Upper lobe of right lung (tissue), 1 donor: ENCODE measurements around the gene BACH2. TPM values are rescaled to one million over a fixed set of nuclear protein-coding genes. Genes with fewer than 3 reads are reported as not detected.
A peak's percentile ranks its signal among the peaks of the same experiment; 100 is the strongest.

Source experiments
- ATAC-seq: fragments of 200-7000 bp; cut with Tn5 transposase; one replicate; pipeline ENCODE4 v1.9.1; 2020; ENCODE audit warnings: mild to moderate bottlenecking, moderate library complexity
- DNase-seq: peaks from one replicate; pipeline ENCODE4 v3.0.0-alpha.2; 2020
- H3K27ac ChIP-seq: fragments of 200-600 bp; one replicate; pipeline ENCODE4 v1.8.0; 2022
- H3K27me3 ChIP-seq: fragments of 200-600 bp; one replicate; pipeline ENCODE4 v1.8.0; 2022; ENCODE audit warnings: mild to moderate bottlenecking
- H3K36me3 ChIP-seq: fragments of 200-600 bp; one replicate; pipeline ENCODE4 v1.8.0; 2022
- H3K4me1 ChIP-seq: fragments of 200-600 bp; one replicate; pipeline ENCODE4 v1.8.0; 2022
- H3K4me3 ChIP-seq: fragments of 200-600 bp; one replicate; pipeline ENCODE4 v1.8.0; 2022; ENCODE audit warnings: mild to moderate bottlenecking
- H3K9me3 ChIP-seq: fragments of 200-600 bp; one replicate; pipeline ENCODE4 v1.8.0; 2022
- intact Hi-C: fragments of 100-400 bp; cut with DNase I; formaldehyde crosslinking; loops from one replicate; pipeline ENCODE4 v1.11.0; 2022
- total RNA-seq: library from RNA; stranded (reverse); fragmentation: NEBNext Ultra II Directional; extraction: Animal tissue kit (Norgen Biotek cat#: 25700); gene quantifications from one replicate; pipeline ENCODE4 v1.2.1, GENCODE V29; 2021
- TF ChIP-seq, protein P1 (sequence below): fragments of 200-600 bp; IDR thresholded peaks from one replicate; pipeline ENCODE4 v1.8.0; 2022; ENCODE audit warnings: antibody characterized with exemption
- donor health status: DM: no; HTN: yes; CAD: no; lungs with severe emphysema.

The BACH2 gene
- total RNA-seq, 1 donor from 2014 or later, result 4.9 TPM

DNA sequence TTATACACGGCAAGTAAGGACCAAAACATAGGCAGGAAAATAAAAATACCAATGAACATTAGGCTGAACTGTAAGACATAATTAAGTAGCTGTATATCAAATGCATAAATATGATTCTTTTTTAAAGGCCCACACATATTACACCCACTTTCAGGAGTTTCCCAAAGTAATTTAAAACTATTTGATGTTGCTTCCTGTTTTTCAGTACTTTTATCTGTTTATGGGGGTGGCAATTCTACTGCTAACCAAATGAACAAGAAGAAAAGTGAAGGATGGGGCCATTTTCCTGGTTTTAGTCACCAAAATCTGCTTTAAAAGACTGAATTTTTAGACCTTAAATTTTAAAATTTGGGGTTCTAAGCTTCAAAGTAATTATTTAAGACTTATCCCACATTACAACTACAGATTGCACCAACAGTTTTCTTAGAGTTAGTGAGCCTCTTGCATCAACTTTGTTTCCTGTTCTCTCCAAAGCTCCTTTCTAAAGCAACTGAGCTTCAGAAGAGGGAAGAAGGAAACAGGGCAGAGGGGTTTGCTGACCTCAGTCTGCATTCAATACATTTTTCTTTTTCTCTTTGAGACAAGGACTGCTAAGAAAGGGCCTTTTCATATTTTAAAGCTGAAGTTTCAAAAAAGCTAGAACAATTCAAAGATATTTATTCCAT lies 191.0 kb downstream of the BACH2 start:
- Histone ChIP-seq H3K27ac (no peak overlapping the region), H3K4me1 (peaks cover 7% of the 10 kb centered on the region), H3K9me3 (no peaks in the 10 kb centered on the region), H3K27me3 (no peaks in the 10 kb centered on the region), H3K36me3 (no peaks in the 10 kb centered on the region), H3K4me3 (no peak overlapping the region)
- intact Hi-C loops, result no loop called here
- TF ChIP-seq, protein P1, sequence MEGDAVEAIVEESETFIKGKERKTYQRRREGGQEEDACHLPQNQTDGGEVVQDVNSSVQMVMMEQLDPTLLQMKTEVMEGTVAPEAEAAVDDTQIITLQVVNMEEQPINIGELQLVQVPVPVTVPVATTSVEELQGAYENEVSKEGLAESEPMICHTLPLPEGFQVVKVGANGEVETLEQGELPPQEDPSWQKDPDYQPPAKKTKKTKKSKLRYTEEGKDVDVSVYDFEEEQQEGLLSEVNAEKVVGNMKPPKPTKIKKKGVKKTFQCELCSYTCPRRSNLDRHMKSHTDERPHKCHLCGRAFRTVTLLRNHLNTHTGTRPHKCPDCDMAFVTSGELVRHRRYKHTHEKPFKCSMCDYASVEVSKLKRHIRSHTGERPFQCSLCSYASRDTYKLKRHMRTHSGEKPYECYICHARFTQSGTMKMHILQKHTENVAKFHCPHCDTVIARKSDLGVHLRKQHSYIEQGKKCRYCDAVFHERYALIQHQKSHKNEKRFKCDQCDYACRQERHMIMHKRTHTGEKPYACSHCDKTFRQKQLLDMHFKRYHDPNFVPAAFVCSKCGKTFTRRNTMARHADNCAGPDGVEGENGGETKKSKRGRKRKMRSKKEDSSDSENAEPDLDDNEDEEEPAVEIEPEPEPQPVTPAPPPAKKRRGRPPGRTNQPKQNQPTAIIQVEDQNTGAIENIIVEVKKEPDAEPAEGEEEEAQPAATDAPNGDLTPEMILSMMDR, result no peak
- DNase-seq (no peak), ATAC-seq (peak; percentile 57)

DNA sequence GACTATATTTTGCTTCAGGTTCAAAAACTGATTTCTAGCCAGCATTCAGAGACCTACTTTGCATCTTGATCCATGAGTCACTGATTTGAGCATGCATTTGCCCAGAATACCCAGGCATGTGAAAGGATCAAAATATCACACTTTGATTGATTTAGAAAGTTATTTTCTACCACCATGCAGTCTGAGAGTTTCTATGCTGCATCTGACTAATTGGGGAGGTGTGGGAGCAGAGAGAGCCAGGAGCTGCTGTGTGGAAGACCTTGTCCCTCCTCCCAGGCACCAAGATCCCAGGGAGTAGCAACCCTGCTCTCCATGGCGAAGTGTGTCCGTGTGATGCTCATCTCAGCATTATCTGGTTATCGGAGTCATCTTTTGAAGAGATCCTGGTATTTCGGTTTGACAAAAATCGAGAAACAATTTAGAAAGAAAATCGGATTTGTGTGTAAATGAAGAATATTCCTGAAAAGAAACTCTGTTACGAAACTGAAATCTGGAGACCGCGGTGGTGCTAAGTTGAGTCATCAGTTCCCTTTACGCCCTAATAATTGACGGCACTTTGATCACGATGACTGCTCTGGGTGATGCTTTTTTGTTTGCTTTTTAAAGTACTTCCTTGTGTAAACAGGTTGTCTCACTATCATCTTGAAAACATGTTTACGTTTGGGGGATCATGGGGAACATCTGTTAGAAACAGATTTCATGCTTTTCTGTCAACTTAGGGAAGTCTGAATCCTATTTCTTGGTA lies 193.4 kb downstream of the BACH2 start:
- intact Hi-C loops, result no loop called here
- DNase-seq, result no peak
- peaks cover under 1% of the 10 kb centered on the region for H3K4me1 ChIP-seq
- H3K4me3 ChIP-seq, result no peak overlapping the region
- no peak overlapping the region for H3K27ac ChIP-seq
- H3K36me3 ChIP-seq, result no peaks in the 10 kb centered on the region
- no peaks in the 10 kb centered on the region for H3K9me3 ChIP-seq
- no peaks in the 10 kb centered on the region for H3K27me3 ChIP-seq
- peak; percentile 49 for ATAC-seq
- TF ChIP-seq, protein P1, result no peak

DNA sequence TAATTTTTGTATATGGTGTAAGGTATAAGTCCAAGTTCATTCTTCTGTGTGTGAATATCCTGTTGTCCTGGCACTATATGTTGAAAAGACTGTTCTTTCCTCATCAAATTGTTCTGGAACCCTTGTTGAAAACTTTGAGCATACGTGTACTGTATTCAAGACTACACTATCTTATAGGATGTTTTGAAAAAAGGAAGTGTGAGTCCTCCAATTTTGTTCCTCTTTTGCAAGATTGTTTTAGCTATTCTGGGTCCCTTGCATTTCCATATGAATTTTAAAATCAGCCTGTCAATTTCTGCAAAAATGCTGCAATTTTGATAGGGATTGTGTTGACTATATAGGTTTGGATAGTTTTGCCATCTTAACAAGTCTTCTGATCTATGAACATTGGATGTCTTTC lies 195.2 kb downstream of the BACH2 start:
- H3K4me3 ChIP-seq, result no peak overlapping the region
- no peaks in the 10 kb centered on the region for H3K36me3 ChIP-seq
- ATAC-seq, result no peak
- no peak for DNase-seq
- no peaks in the 10 kb centered on the region for H3K27me3 ChIP-seq
- peaks cover 8% of the 10 kb centered on the region for H3K4me1 ChIP-seq
- intact Hi-C loops, result no loop called here
- H3K27ac ChIP-seq, result no peak overlapping the region
- H3K9me3 ChIP-seq, result no peaks in the 10 kb centered on the region
- TF ChIP-seq, protein P1, result no peak

DNA sequence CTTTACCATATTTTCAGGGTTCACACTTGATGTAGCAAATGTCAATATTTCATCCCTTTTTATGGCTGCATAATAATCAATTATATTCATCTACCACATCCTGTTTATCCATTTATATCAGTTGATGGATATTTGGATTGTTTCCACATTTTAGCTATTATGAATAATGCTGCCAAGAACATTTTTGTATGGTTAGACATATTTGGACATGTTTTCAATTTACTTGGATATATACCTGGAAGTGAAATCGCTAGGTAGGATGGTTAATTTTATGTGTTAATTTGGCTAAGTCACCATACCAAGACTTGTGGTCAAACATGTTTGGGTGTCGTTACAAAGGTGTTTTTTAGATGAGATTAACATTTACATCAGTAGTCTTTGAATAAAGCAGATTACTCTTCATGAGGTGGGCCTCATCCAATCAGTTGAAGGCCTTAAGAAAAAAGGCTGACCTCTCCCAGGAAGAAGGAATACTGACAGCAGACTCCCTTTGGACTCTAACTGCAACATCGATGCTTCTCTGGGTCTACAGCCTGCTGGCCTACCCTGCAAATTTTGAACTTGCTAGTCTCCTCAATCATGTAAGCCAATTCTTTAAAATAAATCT lies 196.5 kb downstream of the BACH2 start:
- no peaks in the 10 kb centered on the region for H3K36me3 ChIP-seq
- no peaks in the 10 kb centered on the region for H3K9me3 ChIP-seq
- H3K4me1 ChIP-seq, result peaks cover 8% of the 10 kb centered on the region
- no peak overlapping the region for H3K4me3 ChIP-seq
- H3K27me3 ChIP-seq, result no peaks in the 10 kb centered on the region
- intact Hi-C loops, result no loop called here
- no peak for DNase-seq
- no peak for ATAC-seq
- TF ChIP-seq, protein P1, result no peak
- H3K27ac ChIP-seq, result no peak overlapping the region

DNA sequence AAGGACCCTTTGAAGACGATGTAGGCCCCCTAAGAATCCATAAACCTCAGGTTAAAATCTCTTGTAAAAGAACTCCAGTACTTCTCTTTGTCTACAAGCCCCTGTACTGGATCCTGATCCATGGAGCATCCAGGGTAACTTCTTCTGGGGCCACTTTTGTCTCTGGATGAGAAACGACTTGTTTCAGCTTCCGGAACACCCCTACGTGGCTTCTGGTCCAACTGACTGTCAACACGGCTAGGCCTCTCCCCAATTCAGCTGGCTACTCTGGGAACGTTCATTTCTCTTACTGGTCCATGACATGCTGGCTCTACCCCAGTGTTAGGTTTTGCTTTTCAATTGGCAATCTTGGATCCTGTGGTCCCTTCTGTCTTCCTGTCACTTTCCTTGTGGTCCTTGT lies 198.0 kb downstream of the BACH2 start:
- H3K4me3 ChIP-seq, result no peak overlapping the region
- ATAC-seq (peak; percentile 27), DNase-seq (no peak)
- intact Hi-C loops, result loop anchor here (10.0 kb wide), 1 partner anchor 124 kb away; no protein-coding TSS in a partner anchor
- H3K36me3 ChIP-seq, result no peaks in the 10 kb centered on the region
- no peaks in the 10 kb centered on the region for H3K27me3 ChIP-seq
- H3K4me1 ChIP-seq, result peaks cover 8% of the 10 kb centered on the region
- TF ChIP-seq, protein P1, result no peak
- no peaks in the 10 kb centered on the region for H3K9me3 ChIP-seq
- H3K27ac ChIP-seq, result peak overlapping the region; percentile 61
